ENCODE data around the gene TRPV6. TPM values are rescaled to one million over a fixed set of nuclear protein-coding genes. Genes with fewer than 3 reads are reported as not detected.

TRPV6 gene
- total RNA-seq, 3 donors from 2014 or later (not counting 1 experiment from before 2014, with no cell fraction given) = not detected

DNA sequence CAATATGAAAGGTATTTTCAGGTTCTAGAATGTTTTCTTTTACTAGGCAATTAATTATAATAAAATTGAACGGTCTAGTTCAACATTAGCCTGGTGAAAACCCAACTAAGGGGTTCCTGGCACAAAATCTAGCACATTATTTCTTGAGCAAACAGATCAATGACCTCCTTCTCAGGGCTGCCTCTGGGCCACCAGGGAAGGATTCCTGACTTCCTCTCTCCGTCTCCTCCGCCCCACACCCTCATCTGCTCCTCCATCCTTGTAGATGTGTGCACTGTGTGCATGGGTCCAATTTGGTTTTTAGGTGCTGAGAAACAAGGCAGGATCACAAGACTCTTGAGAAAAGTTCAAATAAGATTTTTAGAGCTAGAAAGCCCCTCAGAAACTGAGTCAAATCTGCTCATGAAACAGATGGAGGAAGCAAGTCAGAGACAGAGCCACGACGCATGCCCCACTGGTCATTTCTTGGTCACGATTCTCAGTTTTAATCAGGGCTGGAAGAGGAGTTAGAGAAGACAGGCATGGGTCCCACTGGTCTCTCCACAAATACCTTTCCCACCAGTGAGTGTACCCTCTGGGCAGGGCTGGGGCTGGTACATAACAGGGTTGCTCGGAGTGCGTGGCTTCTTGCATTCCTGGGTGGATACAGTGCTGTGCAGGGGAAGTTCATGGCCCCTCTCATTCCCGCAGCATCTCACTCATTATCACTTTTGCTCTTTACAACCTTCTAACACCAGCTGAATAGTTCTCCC, 3.8 kb downstream of the TRPV6 start:
- WGBS (ENCODE audit: insufficient coverage) = 72% methylated on average over 9 of the region's 9 CpGs
- no peak overlapping the region for H3K4me3 ChIP-seq (ENCODE audit: low read length)
- no peak for DNase-seq
- H3K27me3 Mint-ChIP-seq (ENCODE audit: low read depth in 2 of 2) = peaks cover 19 to 22% of the 10 kb centered on the region in 2 donors
- H3K36me3 ChIP-seq (ENCODE audit: control insufficient read depth, insufficient read depth, low read length) = no peaks in the 10 kb centered on the region
- no peaks in the 10 kb centered on the region for H3K9me3 ChIP-seq (ENCODE audit: control insufficient read depth, insufficient read depth, low read length)
- no peak for ATAC-seq
- H3K27me3 ChIP-seq (ENCODE audit: control insufficient read depth, insufficient read depth, low read length) = no peaks in the 10 kb centered on the region
- H3K4me3 Mint-ChIP-seq = no peak overlapping the region
- H3K36me3 Mint-ChIP-seq = no peaks in the 10 kb centered on the region
- no peaks in the 10 kb centered on the region for H3K4me1 ChIP-seq (ENCODE audit: control insufficient read depth, insufficient read depth, low read length)
- intact Hi-C loops (cut with micrococcal nuclease) = no loop called here
- no peak overlapping the region for H3K27ac Mint-ChIP-seq
- TF ChIP-seq, protein P1, sequence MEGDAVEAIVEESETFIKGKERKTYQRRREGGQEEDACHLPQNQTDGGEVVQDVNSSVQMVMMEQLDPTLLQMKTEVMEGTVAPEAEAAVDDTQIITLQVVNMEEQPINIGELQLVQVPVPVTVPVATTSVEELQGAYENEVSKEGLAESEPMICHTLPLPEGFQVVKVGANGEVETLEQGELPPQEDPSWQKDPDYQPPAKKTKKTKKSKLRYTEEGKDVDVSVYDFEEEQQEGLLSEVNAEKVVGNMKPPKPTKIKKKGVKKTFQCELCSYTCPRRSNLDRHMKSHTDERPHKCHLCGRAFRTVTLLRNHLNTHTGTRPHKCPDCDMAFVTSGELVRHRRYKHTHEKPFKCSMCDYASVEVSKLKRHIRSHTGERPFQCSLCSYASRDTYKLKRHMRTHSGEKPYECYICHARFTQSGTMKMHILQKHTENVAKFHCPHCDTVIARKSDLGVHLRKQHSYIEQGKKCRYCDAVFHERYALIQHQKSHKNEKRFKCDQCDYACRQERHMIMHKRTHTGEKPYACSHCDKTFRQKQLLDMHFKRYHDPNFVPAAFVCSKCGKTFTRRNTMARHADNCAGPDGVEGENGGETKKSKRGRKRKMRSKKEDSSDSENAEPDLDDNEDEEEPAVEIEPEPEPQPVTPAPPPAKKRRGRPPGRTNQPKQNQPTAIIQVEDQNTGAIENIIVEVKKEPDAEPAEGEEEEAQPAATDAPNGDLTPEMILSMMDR (IDR thresholded peaks at IDR 0.05) = no peak
- no peak overlapping the region for H3K27ac ChIP-seq (ENCODE audit: low read length)
- no peaks in the 10 kb centered on the region for H3K9me3 Mint-ChIP-seq
- no peaks in the 10 kb centered on the region for H3K4me1 Mint-ChIP-seq

DNA sequence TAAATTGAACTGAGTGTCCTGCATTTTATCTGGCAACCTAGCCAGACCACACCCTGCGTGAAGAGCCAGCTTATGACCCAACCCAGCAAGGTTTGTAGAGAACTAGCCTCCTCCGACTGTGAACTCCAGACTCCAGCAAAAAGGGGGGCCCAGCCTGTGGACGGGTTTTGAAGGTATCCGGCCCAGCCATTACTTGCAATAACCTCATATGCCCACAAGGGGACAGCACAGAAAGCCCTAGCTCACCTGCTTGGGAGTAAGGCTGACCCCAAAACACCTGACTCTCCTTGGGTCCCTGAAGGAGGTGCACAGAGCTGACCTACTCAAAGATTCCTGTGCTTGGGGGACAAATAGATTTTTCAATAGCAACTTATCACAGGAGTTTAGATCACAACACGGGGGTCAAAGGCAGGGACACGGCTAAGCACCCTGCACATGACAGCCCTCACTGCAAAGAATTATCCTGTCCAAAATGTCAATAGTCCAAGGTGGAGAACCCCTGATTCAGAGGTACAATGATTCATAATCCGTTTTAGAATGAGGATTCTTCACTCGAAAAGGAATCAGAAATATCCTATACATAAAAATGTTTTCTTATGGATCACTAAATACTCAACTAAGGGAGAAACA, 4.6 kb downstream of the TRPV6 start:
- Histone ChIP-seq H3K27ac (ENCODE audit: low read length) (no peak overlapping the region), H3K4me3 (ENCODE audit: low read length) (no peak overlapping the region), H3K4me1 (ENCODE audit: control insufficient read depth, insufficient read depth, low read length) (no peaks in the 10 kb centered on the region), H3K27me3 (ENCODE audit: control insufficient read depth, insufficient read depth, low read length) (no peaks in the 10 kb centered on the region), H3K36me3 (ENCODE audit: control insufficient read depth, insufficient read depth, low read length) (no peaks in the 10 kb centered on the region), H3K9me3 (ENCODE audit: control insufficient read depth, insufficient read depth, low read length) (no peaks in the 10 kb centered on the region)
- H3K9me3 Mint-ChIP-seq = no peaks in the 10 kb centered on the region
- ATAC-seq (peak; percentile 54 to 82 (median 70)), DNase-seq (peak in 1 of 2 donors; percentile 76)
- TF ChIP-seq, protein P1 (IDR thresholded peaks at IDR 0.05) = peak; percentile 71
- H3K27ac Mint-ChIP-seq = no peak overlapping the region
- intact Hi-C loops (cut with micrococcal nuclease) = no loop called here
- H3K4me1 Mint-ChIP-seq = no peaks in the 10 kb centered on the region
- 39% methylated on average over 6 of the region's 8 CpGs for WGBS (ENCODE audit: insufficient coverage)
- H3K4me3 Mint-ChIP-seq = no peak overlapping the region
- no peaks in the 10 kb centered on the region for H3K36me3 Mint-ChIP-seq
- H3K27me3 Mint-ChIP-seq (ENCODE audit: low read depth in 2 of 2) = peaks cover 20 to 22% of the 10 kb centered on the region in 2 donors

DNA sequence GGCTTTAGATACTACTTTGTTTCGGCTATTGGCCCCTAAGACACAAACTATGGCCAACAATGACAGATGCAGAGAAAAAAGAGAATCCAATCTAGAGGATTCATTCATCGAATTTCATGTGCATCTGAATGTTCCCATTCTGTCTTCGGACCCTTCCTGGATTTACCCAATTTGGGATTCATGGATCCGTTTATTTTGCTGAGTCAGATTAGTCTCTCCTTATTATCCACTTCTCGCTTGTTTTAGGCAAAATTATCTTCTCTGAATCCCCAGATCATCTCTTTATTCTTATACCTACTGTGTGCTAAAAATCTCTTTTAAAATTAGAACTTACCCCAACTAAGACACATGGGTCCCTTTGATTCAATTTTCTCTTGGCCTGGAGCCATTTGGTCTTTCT, 6.5 kb downstream of the TRPV6 start:
- Histone ChIP-seq H3K4me3 (ENCODE audit: low read length) (no peak overlapping the region), H3K27me3 (ENCODE audit: control insufficient read depth, insufficient read depth, low read length) (no peaks in the 10 kb centered on the region), H3K36me3 (ENCODE audit: control insufficient read depth, insufficient read depth, low read length) (no peaks in the 10 kb centered on the region), H3K4me1 (ENCODE audit: control insufficient read depth, insufficient read depth, low read length) (no peaks in the 10 kb centered on the region), H3K27ac (ENCODE audit: low read length) (no peak overlapping the region), H3K9me3 (ENCODE audit: control insufficient read depth, insufficient read depth, low read length) (no peaks in the 10 kb centered on the region)
- Mint-ChIP-seq H3K36me3 (no peaks in the 10 kb centered on the region), H3K27me3 (ENCODE audit: low read depth in 2 of 2) (peaks cover 21 to 22% of the 10 kb centered on the region in 2 donors), H3K9me3 (no peaks in the 10 kb centered on the region), H3K4me3 (no peak overlapping the region), H3K4me1 (no peaks in the 10 kb centered on the region), H3K27ac (no peak overlapping the region)
- no peak for ATAC-seq
- 85% methylated on average over 5 of the region's 5 CpGs for WGBS (ENCODE audit: insufficient coverage)
- intact Hi-C loops (cut with micrococcal nuclease) = no loop called here
- DNase-seq = no peak
- TF ChIP-seq, protein P1 (IDR thresholded peaks at IDR 0.05) = no peak

Data from natural killer cell (primary cell).